ENCODE data around the gene SLC25A27.

DNA sequence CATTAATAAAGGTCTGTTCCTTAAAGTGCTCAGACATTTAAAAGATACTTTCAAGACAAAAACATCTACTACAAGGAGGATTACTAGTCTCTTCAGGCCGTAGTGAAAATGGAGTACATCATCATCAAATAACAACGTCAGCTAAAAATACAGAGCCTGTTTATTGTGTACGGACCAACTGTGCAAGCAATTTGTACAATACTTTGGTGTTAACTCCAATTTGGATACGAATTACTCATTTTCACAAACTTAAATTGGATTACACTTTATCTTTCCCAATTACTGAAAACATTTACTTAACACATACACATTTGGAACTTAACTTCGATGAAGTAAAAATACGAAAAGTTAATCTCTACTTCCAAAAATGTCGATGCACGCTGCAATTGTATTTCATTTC, 959 bp upstream of the SLC25A27 start:
- TF ChIP-seq, protein P1, sequence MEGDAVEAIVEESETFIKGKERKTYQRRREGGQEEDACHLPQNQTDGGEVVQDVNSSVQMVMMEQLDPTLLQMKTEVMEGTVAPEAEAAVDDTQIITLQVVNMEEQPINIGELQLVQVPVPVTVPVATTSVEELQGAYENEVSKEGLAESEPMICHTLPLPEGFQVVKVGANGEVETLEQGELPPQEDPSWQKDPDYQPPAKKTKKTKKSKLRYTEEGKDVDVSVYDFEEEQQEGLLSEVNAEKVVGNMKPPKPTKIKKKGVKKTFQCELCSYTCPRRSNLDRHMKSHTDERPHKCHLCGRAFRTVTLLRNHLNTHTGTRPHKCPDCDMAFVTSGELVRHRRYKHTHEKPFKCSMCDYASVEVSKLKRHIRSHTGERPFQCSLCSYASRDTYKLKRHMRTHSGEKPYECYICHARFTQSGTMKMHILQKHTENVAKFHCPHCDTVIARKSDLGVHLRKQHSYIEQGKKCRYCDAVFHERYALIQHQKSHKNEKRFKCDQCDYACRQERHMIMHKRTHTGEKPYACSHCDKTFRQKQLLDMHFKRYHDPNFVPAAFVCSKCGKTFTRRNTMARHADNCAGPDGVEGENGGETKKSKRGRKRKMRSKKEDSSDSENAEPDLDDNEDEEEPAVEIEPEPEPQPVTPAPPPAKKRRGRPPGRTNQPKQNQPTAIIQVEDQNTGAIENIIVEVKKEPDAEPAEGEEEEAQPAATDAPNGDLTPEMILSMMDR (IDR thresholded peaks at IDR 0.05; ENCODE audit: low read depth, low read length, missing input control): no peak
- TF ChIP-seq, protein P2, sequence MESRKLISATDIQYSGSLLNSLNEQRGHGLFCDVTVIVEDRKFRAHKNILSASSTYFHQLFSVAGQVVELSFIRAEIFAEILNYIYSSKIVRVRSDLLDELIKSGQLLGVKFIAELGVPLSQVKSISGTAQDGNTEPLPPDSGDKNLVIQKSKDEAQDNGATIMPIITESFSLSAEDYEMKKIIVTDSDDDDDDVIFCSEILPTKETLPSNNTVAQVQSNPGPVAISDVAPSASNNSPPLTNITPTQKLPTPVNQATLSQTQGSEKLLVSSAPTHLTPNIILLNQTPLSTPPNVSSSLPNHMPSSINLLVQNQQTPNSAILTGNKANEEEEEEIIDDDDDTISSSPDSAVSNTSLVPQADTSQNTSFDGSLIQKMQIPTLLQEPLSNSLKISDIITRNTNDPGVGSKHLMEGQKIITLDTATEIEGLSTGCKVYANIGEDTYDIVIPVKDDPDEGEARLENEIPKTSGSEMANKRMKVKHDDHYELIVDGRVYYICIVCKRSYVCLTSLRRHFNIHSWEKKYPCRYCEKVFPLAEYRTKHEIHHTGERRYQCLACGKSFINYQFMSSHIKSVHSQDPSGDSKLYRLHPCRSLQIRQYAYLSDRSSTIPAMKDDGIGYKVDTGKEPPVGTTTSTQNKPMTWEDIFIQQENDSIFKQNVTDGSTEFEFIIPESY (IDR thresholded peaks at IDR 0.05): no peak
